B cell (primary cell): ENCODE data around the gene ANO9. TPM values are rescaled to one million over a fixed set of nuclear protein-coding genes. Genes with fewer than 3 reads are reported as not detected.

Experiments used
- ATAC-seq: fragments of 200-7000 bp; cut with Tn5 transposase; one replicate; pipeline ENCODE4 v1.10.0; 2021; ENCODE audit warnings: low read depth, mild to moderate bottlenecking, moderate number of reproducible peaks, moderate library complexity
- CTCF ChIA-PET: fragments of 350-600 bp; sonication (Branson Sonifier 250); formaldehyde crosslinking; loops from one replicate; lab custom pipeline; 2021; ENCODE audit warnings: antibody characterized with exemption, inconsistent platforms; lab: Charles Lee
- POLR2A ChIA-PET: fragments of 350-600 bp; sonication (Branson Sonifier 250); formaldehyde crosslinking; loops from one replicate; lab custom pipeline; 2021; ENCODE audit warnings: antibody characterized with exemption; lab: Charles Lee
- DNase-seq: peaks from one replicate; pipeline ENCODE4 v3.0.0; 2013
- H2AFZ ChIP-seq: 2 replicates; pipeline ENCODE4 v1.6.1; 2012; ENCODE audit warnings: mild to moderate bottlenecking, low read depth, low read length; ENCODE audit not compliant: insufficient read depth, poor library complexity, severe bottlenecking
- H3K27ac ChIP-seq, 2 donors: 1 replicate in 1 of 2; 2 replicates in 1 of 2; pipeline ENCODE4 v1.5.1; 2012 to 2013; ENCODE audit warnings: low read length in 2 of 2, mild to moderate bottlenecking in 2 of 2, moderate library complexity in 1 of 2
- H3K27me3 ChIP-seq, 4 experiments: fragments of 200-600 bp in 1 of 4; sonication (generic) in 1 of 4; replicated peaks in 1 of 4; 1 replicate in 2 of 4; 2 replicates in 2 of 4; pipeline versions ENCODE4 v1.6.1 to v1.7.0; 2013 to 2016; ENCODE audit warnings: low read length in 3 of 4, mild to moderate bottlenecking in 2 of 4, mixed read lengths in 1 of 4, moderate library complexity in 1 of 4; ENCODE audit not compliant: insufficient read depth in 4 of 4, control insufficient read depth in 3 of 4; ENCODE audit errors: control extremely low read depth in 1 of 4
- H3K36me3 ChIP-seq, 2 experiments: replicated peaks in 1 of 2; 1 replicate in 1 of 2; 2 replicates in 1 of 2; pipeline versions ENCODE4 v1.6.1 to v1.7.1; 2013; ENCODE audit warnings: low read length in 1 of 2; ENCODE audit not compliant: insufficient read depth in 2 of 2, control insufficient read depth in 1 of 2; ENCODE audit errors: control extremely low read depth in 1 of 2, extremely low read depth in 1 of 2
- H3K4me1 ChIP-seq, 2 donors: fragments of 200-600 bp in 1 of 2; sonication (generic) in 1 of 2; 1 replicate in 1 of 2; 2 replicates in 1 of 2; pipeline versions ENCODE4 v1.5.1 to v1.6.1; 2013 to 2017; ENCODE audit warnings: low read length in 2 of 2; ENCODE audit not compliant: control insufficient read depth in 2 of 2, insufficient read depth in 2 of 2
- H3K4me2 ChIP-seq: replicated peaks from 2 replicates; pipeline ENCODE3; 2012; ENCODE audit warnings: mild to moderate bottlenecking, low read depth, low read length; ENCODE audit not compliant: poor library complexity, severe bottlenecking
- H3K4me3 ChIP-seq, 5 experiments: fragments of 200-600 bp in 1 of 5; sonication (generic) in 1 of 5; 1 replicate in 3 of 5; 2 replicates in 2 of 5; pipeline versions ENCODE4 v1.5.1 to v1.7.0; 2011 to 2016; ENCODE audit warnings: low read length in 4 of 5, mild to moderate bottlenecking in 4 of 5, low read depth in 2 of 5, control low read depth in 1 of 5, moderate library complexity in 1 of 5; ENCODE audit not compliant: insufficient read depth in 1 of 5; ENCODE audit errors: control extremely low read depth in 1 of 5, extremely low read depth in 1 of 5
- H3K79me2 ChIP-seq: fragments of 200-600 bp; sonication (generic); one replicate; pipeline ENCODE4 v1.6.0; 2016; ENCODE audit warnings: low read length; ENCODE audit not compliant: control insufficient read depth, insufficient read depth
- H3K9ac ChIP-seq: fragments of 200-600 bp; sonication (generic); 2 replicates; pipeline ENCODE4 v1.6.1; 2017; ENCODE audit warnings: mild to moderate bottlenecking, low read length, moderate library complexity
- H3K9me3 ChIP-seq, 3 donors: one replicate each; pipeline versions ENCODE4 v1.6.1 to v1.7.1; 2013; ENCODE audit warnings: low read length in 2 of 3; ENCODE audit not compliant: control insufficient read depth in 2 of 3, insufficient read depth in 1 of 3; ENCODE audit errors: control extremely low read depth in 1 of 3
- H4K20me1 ChIP-seq: 2 replicates; pipeline ENCODE4 v1.6.0; 2012; ENCODE audit warnings: mild to moderate bottlenecking, low read length; ENCODE audit not compliant: insufficient read depth, control insufficient read depth, poor library complexity, severe bottlenecking
- H3K27ac Mint-ChIP-seq: one replicate; pipeline ENCODE4 v1.8.0; 2021; ENCODE audit warnings: mixed read lengths
- H3K27me3 Mint-ChIP-seq: one replicate; pipeline ENCODE4 v1.8.0; 2021; ENCODE audit warnings: mixed read lengths
- H3K4me1 Mint-ChIP-seq: one replicate; pipeline ENCODE4 v1.8.0; 2021; ENCODE audit warnings: mixed read lengths
- H3K4me3 Mint-ChIP-seq: one replicate; pipeline ENCODE4 v1.8.0; 2021; ENCODE audit warnings: mixed read lengths
- H3K9me3 Mint-ChIP-seq: one replicate; pipeline ENCODE4 v1.8.0; 2022; ENCODE audit warnings: mixed read lengths; ENCODE audit not compliant: insufficient read depth
- CTCF ChIP-seq: fragments of 200-600 bp; IDR thresholded peaks from one replicate; pipeline ENCODE4 v1.8.0; 2022; ENCODE audit warnings: antibody characterized with exemption, mild to moderate bottlenecking
- EZH2 ChIP-seq: IDR thresholded peaks from 2 replicates; pipeline ENCODE4 v1.6.1; 2012; ENCODE audit warnings: borderline replicate concordance, low read depth, mild to moderate bottlenecking, moderate library complexity, low read length; ENCODE audit not compliant: insufficient read depth, poor library complexity, severe bottlenecking
- WGBS: methylation state at CpG from one replicate; pipeline ENCODE4 v1.1.5; 2013; ENCODE audit warnings: missing lambda C conversion rate; ENCODE audit not compliant: insufficient coverage; 5-methylcytosine and 5-hydroxymethylcytosine counted together
- intact Hi-C: fragments of 100-400 bp; cut with micrococcal nuclease; formaldehyde crosslinking; loops from one replicate; pipeline ENCODE4 v1.10.0; 2022
- polyA plus RNA-seq: library from polyadenylated mRNA; depleted of rRNA; stranded (reverse); fragments of >200 nt; gene quantifications from 2 replicates; pipeline ENCODE4 v1.2.3, GENCODE V29; 2012
- total RNA-seq, 2 donors: library from RNA; stranded (reverse); fragments of 120-200 nt in 1 of 2; gene quantifications; 1 replicate in 1 of 2; 2 replicates in 1 of 2; pipeline versions ENCODE4 v1.2.3 to v1.2.4, GENCODE V29; 2013 to 2022

Gene ANO9
- total and polyA plus RNA-seq, 2 donors (not counting 1 experiment from before 2014, with no cell fraction given) = 62.0 to 107 TPM

GRCh38 chr11:434496-434895 is 7.3 kb downstream of the ANO9 start:
- intact Hi-C loops = no loop called here
- Histone ChIP-seq H3K4me3 (no peak overlapping the region), H3K79me2 (peaks cover 8% of the 10 kb centered on the region), H4K20me1 (no peaks in the 10 kb centered on the region), H3K27ac (no peak overlapping the region), H3K36me3 (no peaks in the 10 kb centered on the region), H3K9ac (no peak overlapping the region), H3K4me1 (no peaks in the 10 kb centered on the region), H2AFZ (no peak overlapping the region), H3K9me3 (no peaks in the 10 kb centered on the region), H3K4me2 (no peak overlapping the region), H3K27me3 (no peaks in the 10 kb centered on the region)
- 98% methylated on average over 16 of the region's 16 CpGs for WGBS
- DNase-seq (no peak), ATAC-seq (no peak)
- CTCF ChIA-PET = no interaction called here
- Mint-ChIP-seq H3K27me3 (no peaks in the 10 kb centered on the region), H3K27ac (no peak overlapping the region), H3K4me1 (peaks cover 3% of the 10 kb centered on the region), H3K9me3 (no peaks in the 10 kb centered on the region), H3K4me3 (no peak overlapping the region)
- POLR2A ChIA-PET = interaction anchor here (0.6 kb wide), 1 partner anchor 1966 kb away, joined by 4 read pairs; the partner anchor contains the start of gene TSSC4
- TF ChIP-seq EZH2 = no peak
- no peak for TF ChIP-seq CTCF

GRCh38 chr11:433641-434040 is 8.2 kb downstream of the ANO9 start:
- no peak overlapping the region for H3K9ac ChIP-seq
- ATAC-seq (no peak), DNase-seq (no peak)
- no peaks in the 10 kb centered on the region for H3K27me3 Mint-ChIP-seq
- peaks cover under 1% of the 10 kb centered on the region for H3K79me2 ChIP-seq
- TF ChIP-seq EZH2 (no peak), CTCF (no peak)
- POLR2A ChIA-PET = no interaction called here
- H3K4me3 Mint-ChIP-seq = no peak overlapping the region
- H3K9me3 ChIP-seq = no peaks in the 10 kb centered on the region
- H3K4me1 Mint-ChIP-seq = peaks cover 3% of the 10 kb centered on the region
- no peaks in the 10 kb centered on the region for H3K9me3 Mint-ChIP-seq
- no peak overlapping the region for H3K4me3 ChIP-seq
- CTCF ChIA-PET = no interaction called here
- no peaks in the 10 kb centered on the region for H3K4me1 ChIP-seq
- H3K27ac Mint-ChIP-seq = no peak overlapping the region
- no peaks in the 10 kb centered on the region for H4K20me1 ChIP-seq
- WGBS = 92% methylated on average over 15 of the region's 20 CpGs
- H2AFZ ChIP-seq = no peak overlapping the region
- intact Hi-C loops = no loop called here
- H3K27me3 ChIP-seq = no peaks in the 10 kb centered on the region
- H3K27ac ChIP-seq = no peak overlapping the region
- H3K36me3 ChIP-seq = no peaks in the 10 kb centered on the region
- no peak overlapping the region for H3K4me2 ChIP-seq
